SJCRH30 (cell line): ENCODE results near the gene CBFA2T3. TPM values are rescaled to one million over a fixed set of nuclear protein-coding genes. Genes with fewer than 3 reads are reported as not detected.
A peak's percentile ranks its signal among the peaks of the same experiment; 100 is the strongest.

Experiments
- DNase-seq, 2 experiments: peaks; one replicate each; pipeline ENCODE4 v3.0.0-alpha.2; 2015 to 2020
- H3K27ac ChIP-seq: fragments of 250-450 bp; sonication (Bioruptor Pico); 2 replicates; pipeline ENCODE4 v1.5.1; 2020; ENCODE audit warnings: mild to moderate bottlenecking, moderate library complexity
- H3K27me3 ChIP-seq: fragments of 250-450 bp; sonication (Bioruptor Pico); 2 replicates; pipeline ENCODE4 v1.5.1; 2020; ENCODE audit warnings: mild to moderate bottlenecking, moderate library complexity
- H3K36me3 ChIP-seq: fragments of 250-450 bp; sonication (Bioruptor Pico); 2 replicates; pipeline ENCODE4 v1.5.1; 2020; ENCODE audit warnings: mild to moderate bottlenecking, moderate library complexity
- H3K4me1 ChIP-seq: fragments of 250-450 bp; sonication (Bioruptor Pico); 2 replicates; pipeline ENCODE4 v1.5.1; 2020; ENCODE audit warnings: mild to moderate bottlenecking, moderate library complexity
- H3K4me3 ChIP-seq: fragments of 250-450 bp; sonication (Bioruptor Pico); 2 replicates; pipeline ENCODE4 v1.5.1; 2020; ENCODE audit warnings: mild to moderate bottlenecking, moderate library complexity
- H3K9me3 ChIP-seq: fragments of 250-450 bp; sonication (Bioruptor Pico); replicated peaks from 2 replicates; pipeline ENCODE4 v1.5.1; 2020; ENCODE audit warnings: mild to moderate bottlenecking, moderate library complexity
- total RNA-seq: library from RNA; depleted of rRNA; stranded (reverse); fragments of >200 nt; shearing (Covaris generic); gene quantifications from 2 replicates; pipeline ENCODE4 v1.2.3, GENCODE V29; 2014; rRNA removed

CBFA2T3 gene
- total RNA-seq = 1.8 and 3.5 TPM in 2 replicates

- peak; percentile 91 to 93 for DNase-seq
- no peaks in the 10 kb centered on the region; the same call in 1 of the 2 replicates for H3K36me3 ChIP-seq
- H3K4me1 ChIP-seq = peaks cover 23% of the 10 kb centered on the region
- H3K27ac ChIP-seq = peak within 1 kb of the TSS; percentile 68
- no peaks in the 10 kb centered on the region for H3K9me3 ChIP-seq
- no peaks in the 10 kb centered on the region for H3K27me3 ChIP-seq
- peak within 1 kb of the TSS; percentile 68 for H3K4me3 ChIP-seq
Measured at GRCh38 chr16:88977018-88977811, at the start of gene CBFA2T3. TSS of gene CBFA2T3 (minus strand) at chr16:88977207. CDS start at chr16:88976807, 400 bp downstream.

DNA sequence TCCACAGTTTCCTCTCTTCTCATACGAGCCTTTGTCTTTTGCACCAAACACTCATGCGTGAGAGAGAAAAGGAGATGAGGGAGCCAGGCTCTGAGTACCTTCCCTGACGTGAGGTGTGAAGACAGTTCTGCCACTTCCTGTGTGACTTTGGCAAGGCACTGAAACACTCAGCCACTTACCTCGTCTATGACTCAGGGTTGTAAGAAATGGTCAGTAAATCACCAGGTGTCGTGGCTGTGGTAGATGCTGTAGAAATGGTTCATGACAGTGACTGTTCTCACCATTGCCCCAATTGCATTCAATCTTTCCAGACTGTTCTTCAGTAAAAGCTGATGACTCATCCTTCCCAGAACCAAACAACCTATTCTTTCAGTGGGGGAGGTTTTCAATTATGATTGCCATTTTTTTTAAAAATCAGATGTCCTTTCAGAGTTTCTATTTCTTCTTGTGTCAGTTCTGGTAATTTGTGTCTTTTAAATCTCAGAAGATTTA, 49.2 kb upstream of the CBFA2T3 start:
- no peaks in the 10 kb centered on the region for H3K9me3 ChIP-seq
- H3K36me3 ChIP-seq = no peaks in the 10 kb centered on the region
- H3K27me3 ChIP-seq = no peaks in the 10 kb centered on the region
- H3K4me3 ChIP-seq = no peak overlapping the region
- H3K27ac ChIP-seq = no peak overlapping the region
- H3K4me1 ChIP-seq = no peaks in the 10 kb centered on the region; the same call in 1 of the 2 replicates
- DNase-seq = no peak

DNA sequence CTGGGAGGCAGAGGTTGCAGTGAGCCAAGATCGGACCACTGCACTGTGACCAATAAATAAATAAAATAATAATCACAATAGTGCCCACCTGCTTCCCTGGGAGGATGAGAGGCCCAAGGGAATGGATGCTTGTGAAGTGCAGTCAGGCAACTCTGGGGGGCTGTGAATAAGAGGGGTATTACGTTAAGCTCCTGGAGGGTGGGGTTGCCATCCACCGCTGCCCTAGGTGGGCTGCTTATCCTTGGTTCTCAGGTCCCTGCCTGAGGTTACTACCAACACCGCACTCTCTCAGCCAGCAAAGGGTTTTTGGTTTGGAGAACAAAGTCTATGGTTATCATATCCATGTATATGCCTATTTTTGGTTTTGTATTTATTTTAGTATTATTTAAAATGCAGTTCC, 48.6 kb upstream of the CBFA2T3 start:
- H3K27ac ChIP-seq = no peak overlapping the region
- no peak for DNase-seq
- no peaks in the 10 kb centered on the region for H3K9me3 ChIP-seq
- H3K4me1 ChIP-seq = no peaks in the 10 kb centered on the region; the same call in 1 of the 2 replicates
- no peaks in the 10 kb centered on the region for H3K36me3 ChIP-seq
- H3K4me3 ChIP-seq = no peak overlapping the region
- H3K27me3 ChIP-seq = no peaks in the 10 kb centered on the region

DNA sequence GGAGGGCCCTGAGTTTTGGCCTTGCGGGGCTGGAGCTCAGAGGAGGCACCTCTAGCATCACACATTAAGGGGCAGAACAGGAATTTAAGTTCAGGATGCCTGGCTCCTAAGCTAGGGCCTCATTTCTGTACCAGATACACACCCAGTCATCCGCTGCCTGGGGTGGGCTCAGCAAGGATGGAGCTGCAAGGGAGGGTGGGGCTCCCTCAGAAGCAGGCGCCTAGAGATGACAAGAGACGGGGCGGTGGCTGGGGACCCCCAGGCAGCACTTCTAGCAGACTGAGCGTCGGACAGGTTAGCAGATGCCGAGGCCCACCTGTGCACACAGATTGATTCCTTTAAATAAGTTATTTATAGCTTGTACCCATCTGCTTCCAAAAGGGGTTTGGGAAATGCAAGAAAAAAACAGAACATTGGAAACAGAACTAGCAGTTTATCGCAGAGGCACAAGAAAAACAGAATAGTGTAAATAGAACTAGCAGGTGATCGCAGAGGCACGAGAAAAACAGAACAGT, 47.6 kb upstream of the CBFA2T3 start:
- Histone ChIP-seq H3K4me3 (no peak overlapping the region), H3K36me3 (no peaks in the 10 kb centered on the region), H3K4me1 (no peaks in the 10 kb centered on the region; the same call in 1 of the 2 replicates), H3K27me3 (no peaks in the 10 kb centered on the region), H3K9me3 (no peaks in the 10 kb centered on the region), H3K27ac (no peak overlapping the region)
- no peak for DNase-seq

DNA sequence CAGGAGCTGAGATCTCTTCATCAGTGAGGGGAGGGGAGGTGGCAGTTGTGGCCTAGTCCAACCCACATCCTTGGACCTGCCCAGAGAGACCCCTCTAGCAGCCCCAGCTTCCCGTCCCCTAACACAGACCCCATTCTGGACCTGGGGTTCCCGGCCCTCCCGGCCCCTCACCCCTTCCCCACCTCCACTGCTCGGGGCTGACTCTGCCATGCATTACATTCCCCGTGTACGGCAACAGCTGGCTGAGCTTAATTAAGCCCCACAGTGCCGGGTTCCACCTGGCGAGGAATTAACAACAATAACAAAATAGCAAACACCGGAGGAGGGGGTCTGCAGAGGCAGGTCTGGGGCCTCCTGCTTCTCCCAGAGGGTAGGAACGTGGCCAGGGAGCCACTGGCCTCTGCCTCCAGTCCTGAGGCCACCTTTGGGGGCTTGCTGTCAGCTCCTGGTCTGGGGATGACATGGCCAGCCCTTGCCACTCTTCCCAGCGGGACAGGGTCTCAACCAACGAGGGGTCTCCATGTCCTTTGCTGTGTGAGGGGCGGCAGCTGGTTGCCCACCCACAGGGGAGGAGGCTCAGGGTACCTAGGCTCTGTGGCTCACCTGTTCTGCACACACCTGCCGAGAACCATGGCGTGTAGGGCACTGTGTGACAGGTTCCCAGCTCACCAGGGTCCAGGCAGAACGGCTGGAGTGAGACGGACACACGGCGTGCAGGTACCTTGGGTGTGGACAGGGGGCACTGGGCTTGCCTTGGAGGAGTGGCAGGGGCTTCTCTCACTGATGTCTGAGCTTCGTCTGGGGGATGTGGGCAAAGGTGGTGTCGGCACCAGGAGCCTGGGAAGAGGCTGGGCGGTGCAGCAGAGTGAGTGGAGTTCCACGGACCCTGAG, 46.9 kb upstream of the CBFA2T3 start:
- Histone ChIP-seq H3K4me1 (no peaks in the 10 kb centered on the region; the same call in 1 of the 2 replicates), H3K4me3 (no peak overlapping the region), H3K27ac (no peak overlapping the region), H3K9me3 (no peaks in the 10 kb centered on the region), H3K27me3 (no peaks in the 10 kb centered on the region), H3K36me3 (no peaks in the 10 kb centered on the region)
- DNase-seq = peak in 1 of 2 experiments; percentile 15

DNA sequence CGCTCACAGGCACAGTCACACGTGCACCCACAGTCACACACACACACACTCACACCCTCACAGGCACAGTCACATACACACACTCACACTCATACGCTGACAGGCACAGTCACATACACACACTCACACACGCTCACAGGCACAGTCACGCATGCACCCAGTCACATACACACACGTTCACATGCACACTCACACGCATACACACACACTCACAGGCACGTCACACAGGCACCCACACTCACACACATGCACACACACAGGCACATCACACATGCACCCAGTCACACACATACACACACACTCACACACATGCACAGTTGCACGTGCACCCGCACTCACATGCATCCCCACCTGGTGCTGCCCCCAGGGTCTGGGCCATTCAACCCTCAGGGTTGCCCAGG, 46.1 kb upstream of the CBFA2T3 start:
- H3K4me3 ChIP-seq = no peak overlapping the region
- no peak for DNase-seq
- no peaks in the 10 kb centered on the region for H3K9me3 ChIP-seq
- H3K27me3 ChIP-seq = no peaks in the 10 kb centered on the region
- H3K36me3 ChIP-seq = no peaks in the 10 kb centered on the region
- no peaks in the 10 kb centered on the region; the same call in 1 of the 2 replicates for H3K4me1 ChIP-seq
- no peak overlapping the region for H3K27ac ChIP-seq

DNA sequence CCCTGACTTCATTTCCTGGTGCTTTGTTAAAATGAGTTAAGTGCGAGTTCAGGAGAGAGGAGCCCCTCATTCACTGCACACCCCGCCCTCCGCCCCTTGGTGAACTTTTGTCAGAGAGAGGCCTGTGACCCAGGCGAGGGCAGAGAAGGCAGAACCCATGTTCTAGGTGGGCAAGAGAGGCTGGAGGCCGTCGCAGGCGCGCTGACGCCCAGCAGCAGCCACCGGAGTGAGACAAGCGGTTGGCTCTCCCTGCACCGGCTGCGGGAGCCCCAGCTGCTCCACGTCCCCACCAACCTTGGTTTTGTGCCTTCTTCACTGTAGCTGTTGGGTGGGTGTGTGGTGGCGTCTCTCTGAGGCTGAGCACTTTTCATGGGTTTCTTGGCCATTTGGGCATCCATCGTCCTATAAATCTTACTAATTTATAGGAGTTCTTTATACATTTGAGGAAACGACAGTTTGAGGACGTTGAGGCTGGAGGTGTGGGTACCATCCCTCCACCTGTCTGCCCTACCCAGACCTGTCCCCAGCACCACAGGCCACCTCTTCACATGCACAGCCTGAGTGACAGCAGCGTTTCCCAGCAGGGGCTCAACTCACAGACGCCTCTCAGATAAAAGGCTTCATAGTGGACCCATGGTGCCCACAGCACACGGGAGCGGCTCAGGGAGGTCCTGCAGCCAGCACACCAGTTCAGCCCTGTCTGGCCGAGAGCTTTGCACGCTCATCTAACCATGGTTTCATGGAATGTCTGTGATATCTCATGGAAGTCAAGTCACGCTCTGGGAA, 45.2 kb upstream of the CBFA2T3 start:
- no peaks in the 10 kb centered on the region for H3K36me3 ChIP-seq
- no peaks in the 10 kb centered on the region; the same call in 1 of the 2 replicates for H3K4me1 ChIP-seq
- no peak for DNase-seq
- no peak overlapping the region for H3K27ac ChIP-seq
- no peak overlapping the region for H3K4me3 ChIP-seq
- no peaks in the 10 kb centered on the region for H3K27me3 ChIP-seq
- H3K9me3 ChIP-seq = no peaks in the 10 kb centered on the region

- no peaks in the 10 kb centered on the region; the same call in 1 of the 2 replicates for H3K4me1 ChIP-seq
- no peaks in the 10 kb centered on the region for H3K27me3 ChIP-seq
- H3K27ac ChIP-seq = no peak overlapping the region
Measured at GRCh38 chr16:89020925-89021595, 44.1 kb upstream of the CBFA2T3 start.

GRCh38 chr16:89020068-89020924, 43.3 kb upstream of the CBFA2T3 start:
- H3K4me1 ChIP-seq = no peaks in the 10 kb centered on the region; the same call in 1 of the 2 replicates
- no peaks in the 10 kb centered on the region for H3K27me3 ChIP-seq
- H3K36me3 ChIP-seq = no peaks in the 10 kb centered on the region
- no peaks in the 10 kb centered on the region for H3K9me3 ChIP-seq
- H3K27ac ChIP-seq = no peak overlapping the region
- no peak for DNase-seq
- no peak overlapping the region for H3K4me3 ChIP-seq

More at GRCh38 chr16:89020925-89021595, 44.1 kb upstream of the CBFA2T3 start:
- H3K36me3 ChIP-seq = no peaks in the 10 kb centered on the region
- no peak for DNase-seq
- H3K9me3 ChIP-seq = no peaks in the 10 kb centered on the region
- no peak overlapping the region for H3K4me3 ChIP-seq

DNA sequence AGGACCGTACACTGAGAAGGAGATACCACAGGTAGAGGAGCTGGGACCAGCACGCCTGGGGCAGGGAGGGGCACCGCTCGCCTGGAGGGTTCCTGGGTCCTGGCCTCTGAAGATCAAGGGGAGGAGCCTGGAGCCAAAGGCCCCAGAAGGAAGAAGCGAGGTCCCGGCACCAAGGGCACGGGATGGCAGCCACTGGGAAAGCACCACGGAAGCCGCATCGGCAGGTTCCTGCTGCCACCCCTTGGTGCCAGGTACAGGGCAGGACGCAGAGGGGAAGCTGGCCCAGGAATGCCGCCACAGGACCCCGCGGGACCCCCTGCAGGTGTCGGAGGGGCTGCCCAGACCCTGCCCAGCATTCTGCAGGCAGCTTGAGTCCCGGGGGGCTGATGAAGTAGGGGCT, 42.5 kb upstream of the CBFA2T3 start:
- H3K36me3 ChIP-seq = no peaks in the 10 kb centered on the region
- H3K4me1 ChIP-seq = no peaks in the 10 kb centered on the region; the same call in 1 of the 2 replicates
- DNase-seq = no peak
- no peak overlapping the region for H3K27ac ChIP-seq
- H3K27me3 ChIP-seq = no peaks in the 10 kb centered on the region
- H3K4me3 ChIP-seq = no peak overlapping the region
- no peaks in the 10 kb centered on the region for H3K9me3 ChIP-seq

GRCh38 chr16:89018282-89019158, 41.5 kb upstream of the CBFA2T3 start:
- no peaks in the 10 kb centered on the region for H3K36me3 ChIP-seq
- H3K9me3 ChIP-seq = no peaks in the 10 kb centered on the region
- peak overlapping the region; percentile 25 for H3K4me3 ChIP-seq
- DNase-seq = peak; percentile 51
- H3K27ac ChIP-seq = peak overlapping the region; percentile 33
- no peaks in the 10 kb centered on the region for H3K27me3 ChIP-seq
- no peaks in the 10 kb centered on the region; the same call in 1 of the 2 replicates for H3K4me1 ChIP-seq
